SK-N-SH (cell line): ENCODE data around the gene YWHAH.

Source experiments
- ELF1 ChIP-seq: IDR thresholded peaks from 2 replicates; pipeline ENCODE4 v1.4.0; 2012
- EP300 ChIP-seq, 2 experiments: IDR thresholded peaks; 2 replicates each; pipeline versions ENCODE4 v1.4.0 to v1.6.1; 2012; ENCODE audit warnings: borderline replicate concordance in 1 of 2, low read depth in 1 of 2, low read length in 1 of 2
- EZH2phosphoT487 ChIP-seq: fragments of 200-600 bp; sonication (generic); IDR thresholded peaks from 2 replicates; pipeline ENCODE4 v1.6.1; 2017; ENCODE audit warnings: low read depth, mixed run types, mild to moderate bottlenecking, antibody characterized with exemption, moderate library complexity, borderline replicate concordance
- FOXM1 ChIP-seq: IDR thresholded peaks from 2 replicates; pipeline ENCODE4 v1.4.0; 2012; ENCODE audit warnings: low read depth, mild to moderate bottlenecking
- GATA2 ChIP-seq: sonication (generic); formaldehyde crosslinking; IDR thresholded peaks from 2 replicates; pipeline ENCODE4 v1.5.0; 2020; ENCODE audit warnings: mild to moderate bottlenecking, missing genetic modification reagents
- MEF2A ChIP-seq: IDR thresholded peaks from 2 replicates; pipeline ENCODE4 v1.4.0; 2012; ENCODE audit warnings: low read depth, borderline replicate concordance
- MXI1 ChIP-seq: IDR thresholded peaks from 2 replicates; pipeline ENCODE4 v1.6.1; 2012; ENCODE audit warnings: mild to moderate bottlenecking, low read depth, low read length, improper control_type of control experiment
- NFIC ChIP-seq: IDR thresholded peaks from 2 replicates; pipeline ENCODE4 v1.4.0; 2012; ENCODE audit warnings: borderline replicate concordance
- POLR2AphosphoS5 ChIP-seq: IDR thresholded peaks from 2 replicates; pipeline ENCODE4 v1.6.1; 2012; ENCODE audit warnings: low read depth, low read length
- TCF12 ChIP-seq: IDR thresholded peaks from 2 replicates; pipeline ENCODE4 v1.4.0; 2012
- TF ChIP-seq, protein P1 (sequence below): fragments of 200-600 bp; sonication (generic); IDR thresholded peaks from 2 replicates; pipeline ENCODE4 v1.6.1; 2017; ENCODE audit warnings: antibody characterized with exemption, mild to moderate bottlenecking, moderate library complexity
- TF ChIP-seq, protein P2 (sequence below): IDR thresholded peaks from 2 replicates; pipeline ENCODE4 v1.6.1; 2012; ENCODE audit warnings: mild to moderate bottlenecking, low read depth, low read length, moderate library complexity
- TF ChIP-seq, protein P3 (sequence below): IDR thresholded peaks from 2 replicates; pipeline ENCODE4 v1.4.0; 2012; ENCODE audit warnings: low read depth
- TF ChIP-seq, protein P4 (sequence below): IDR thresholded peaks from 2 replicates; pipeline ENCODE4; 2012

DNA sequence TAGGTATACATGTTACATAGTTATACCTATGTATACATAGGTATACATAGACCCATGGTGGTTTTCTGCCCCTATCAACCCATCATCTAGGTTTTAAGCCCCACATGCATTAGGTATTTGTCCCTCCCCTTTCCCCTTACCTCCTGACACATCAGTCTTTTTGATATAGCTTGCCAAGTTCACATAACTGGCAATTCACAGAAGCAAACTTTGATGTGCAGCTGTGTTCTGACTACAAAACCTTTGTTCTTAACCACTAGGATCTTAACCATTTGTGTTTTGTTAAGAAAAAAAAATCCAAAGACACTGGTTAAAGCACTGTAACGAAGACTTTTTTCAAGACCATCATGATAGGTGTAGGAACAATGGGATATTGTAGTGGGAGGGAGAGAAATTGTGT, 55.8 kb downstream of the YWHAH start:
- TF ChIP-seq, protein P1, sequence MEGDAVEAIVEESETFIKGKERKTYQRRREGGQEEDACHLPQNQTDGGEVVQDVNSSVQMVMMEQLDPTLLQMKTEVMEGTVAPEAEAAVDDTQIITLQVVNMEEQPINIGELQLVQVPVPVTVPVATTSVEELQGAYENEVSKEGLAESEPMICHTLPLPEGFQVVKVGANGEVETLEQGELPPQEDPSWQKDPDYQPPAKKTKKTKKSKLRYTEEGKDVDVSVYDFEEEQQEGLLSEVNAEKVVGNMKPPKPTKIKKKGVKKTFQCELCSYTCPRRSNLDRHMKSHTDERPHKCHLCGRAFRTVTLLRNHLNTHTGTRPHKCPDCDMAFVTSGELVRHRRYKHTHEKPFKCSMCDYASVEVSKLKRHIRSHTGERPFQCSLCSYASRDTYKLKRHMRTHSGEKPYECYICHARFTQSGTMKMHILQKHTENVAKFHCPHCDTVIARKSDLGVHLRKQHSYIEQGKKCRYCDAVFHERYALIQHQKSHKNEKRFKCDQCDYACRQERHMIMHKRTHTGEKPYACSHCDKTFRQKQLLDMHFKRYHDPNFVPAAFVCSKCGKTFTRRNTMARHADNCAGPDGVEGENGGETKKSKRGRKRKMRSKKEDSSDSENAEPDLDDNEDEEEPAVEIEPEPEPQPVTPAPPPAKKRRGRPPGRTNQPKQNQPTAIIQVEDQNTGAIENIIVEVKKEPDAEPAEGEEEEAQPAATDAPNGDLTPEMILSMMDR, result no peak
- TF ChIP-seq NFIC (no peak), POLR2AphosphoS5 (no peak), EZH2phosphoT487 (no peak), EP300 (IDR thresholded peaks at IDR 0.05; ENCODE audit: borderline replicate concordance in 1 of 2, low read depth in 1 of 2, low read length in 1 of 2) (no peak), ELF1 (no peak), FOXM1 (no peak), TCF12 (no peak), GATA2 (no peak), MEF2A (no peak), MXI1 (no peak)
- TF ChIP-seq, protein P2, sequence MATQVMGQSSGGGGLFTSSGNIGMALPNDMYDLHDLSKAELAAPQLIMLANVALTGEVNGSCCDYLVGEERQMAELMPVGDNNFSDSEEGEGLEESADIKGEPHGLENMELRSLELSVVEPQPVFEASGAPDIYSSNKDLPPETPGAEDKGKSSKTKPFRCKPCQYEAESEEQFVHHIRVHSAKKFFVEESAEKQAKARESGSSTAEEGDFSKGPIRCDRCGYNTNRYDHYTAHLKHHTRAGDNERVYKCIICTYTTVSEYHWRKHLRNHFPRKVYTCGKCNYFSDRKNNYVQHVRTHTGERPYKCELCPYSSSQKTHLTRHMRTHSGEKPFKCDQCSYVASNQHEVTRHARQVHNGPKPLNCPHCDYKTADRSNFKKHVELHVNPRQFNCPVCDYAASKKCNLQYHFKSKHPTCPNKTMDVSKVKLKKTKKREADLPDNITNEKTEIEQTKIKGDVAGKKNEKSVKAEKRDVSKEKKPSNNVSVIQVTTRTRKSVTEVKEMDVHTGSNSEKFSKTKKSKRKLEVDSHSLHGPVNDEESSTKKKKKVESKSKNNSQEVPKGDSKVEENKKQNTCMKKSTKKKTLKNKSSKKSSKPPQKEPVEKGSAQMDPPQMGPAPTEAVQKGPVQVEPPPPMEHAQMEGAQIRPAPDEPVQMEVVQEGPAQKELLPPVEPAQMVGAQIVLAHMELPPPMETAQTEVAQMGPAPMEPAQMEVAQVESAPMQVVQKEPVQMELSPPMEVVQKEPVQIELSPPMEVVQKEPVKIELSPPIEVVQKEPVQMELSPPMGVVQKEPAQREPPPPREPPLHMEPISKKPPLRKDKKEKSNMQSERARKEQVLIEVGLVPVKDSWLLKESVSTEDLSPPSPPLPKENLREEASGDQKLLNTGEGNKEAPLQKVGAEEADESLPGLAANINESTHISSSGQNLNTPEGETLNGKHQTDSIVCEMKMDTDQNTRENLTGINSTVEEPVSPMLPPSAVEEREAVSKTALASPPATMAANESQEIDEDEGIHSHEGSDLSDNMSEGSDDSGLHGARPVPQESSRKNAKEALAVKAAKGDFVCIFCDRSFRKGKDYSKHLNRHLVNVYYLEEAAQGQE, result no peak
- TF ChIP-seq, protein P3, sequence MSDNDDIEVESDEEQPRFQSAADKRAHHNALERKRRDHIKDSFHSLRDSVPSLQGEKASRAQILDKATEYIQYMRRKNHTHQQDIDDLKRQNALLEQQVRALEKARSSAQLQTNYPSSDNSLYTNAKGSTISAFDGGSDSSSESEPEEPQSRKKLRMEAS, result no peak
- TF ChIP-seq, protein P4, sequence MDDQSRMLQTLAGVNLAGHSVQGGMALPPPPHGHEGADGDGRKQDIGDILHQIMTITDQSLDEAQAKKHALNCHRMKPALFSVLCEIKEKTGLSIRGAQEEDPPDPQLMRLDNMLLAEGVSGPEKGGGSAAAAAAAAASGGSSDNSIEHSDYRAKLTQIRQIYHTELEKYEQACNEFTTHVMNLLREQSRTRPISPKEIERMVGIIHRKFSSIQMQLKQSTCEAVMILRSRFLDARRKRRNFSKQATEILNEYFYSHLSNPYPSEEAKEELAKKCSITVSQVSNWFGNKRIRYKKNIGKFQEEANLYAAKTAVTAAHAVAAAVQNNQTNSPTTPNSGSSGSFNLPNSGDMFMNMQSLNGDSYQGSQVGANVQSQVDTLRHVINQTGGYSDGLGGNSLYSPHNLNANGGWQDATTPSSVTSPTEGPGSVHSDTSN, result no peak
